ENCODE measurements around the gene FAM131A.
"Not testable (repeated sequence)": the region's sequence is repeated elsewhere in the genome, so short reads cannot be mapped to it uniquely, and the experiment has no call there.

The FAM131A gene

GRCh38 chr3:184339451-184340135, 2.2 kb downstream of the FAM131A start:
- not testable (repeated sequence) for DNase-seq (ENCODE audit: low read depth, low spot score)

- DNase-seq (ENCODE audit: low read depth, low spot score) = no peak
These were observed 4.5 kb downstream of the FAM131A start for GRCh38 chr3:184341925-184342324.

GRCh38 chr3:184343200-184343876, 5.9 kb downstream of the FAM131A start:
- DNase-seq (ENCODE audit: low read depth, low spot score) = no peak

- no peak for DNase-seq (ENCODE audit: low read depth, low spot score)
These were observed 7.3 kb downstream of the FAM131A start for GRCh38 chr3:184344579-184345316.

- DNase-seq (ENCODE audit: low read depth, low spot score) = peak; percentile 90
These were observed 8.1 kb downstream of the FAM131A start for GRCh38 chr3:184345317-184346144.

- no peak for DNase-seq (ENCODE audit: low read depth, low spot score)
These were observed 9.2 kb downstream of the FAM131A start for GRCh38 chr3:184346480-184347190.

- DNase-seq (ENCODE audit: low read depth, low spot score) = no peak
These were observed 10.1 kb downstream of the FAM131A start for GRCh38 chr3:184347321-184348056.

- no peak for DNase-seq (ENCODE audit: low read depth, low spot score)
These were observed 10.6 kb downstream of the FAM131A start for GRCh38 chr3:184348057-184348382.

GRCh38 chr3:184349563-184350470, 12.4 kb downstream of the FAM131A start:
- no peak for DNase-seq (ENCODE audit: low read depth, low spot score)

GRCh38 chr3:184350618-184351017, 13.2 kb downstream of the FAM131A start:
- no peak for DNase-seq (ENCODE audit: low read depth, low spot score)

GRCh38 chr3:184351511-184352148, 14.2 kb downstream of the FAM131A start:
- peak; percentile 43 for DNase-seq (ENCODE audit: low read depth, low spot score)

- no peak for DNase-seq (ENCODE audit: low read depth, low spot score)
These were observed 14.9 kb downstream of the FAM131A start for GRCh38 chr3:184352149-184352785.

GRCh38 chr3:184352897-184353545, 15.6 kb downstream of the FAM131A start:
- no peak for DNase-seq (ENCODE audit: low read depth, low spot score)

GRCh38 chr3:184353546-184353941, 16.1 kb downstream of the FAM131A start:
- no peak for DNase-seq (ENCODE audit: low read depth, low spot score)

- peak; percentile 64 for DNase-seq (ENCODE audit: low read depth, low spot score)
These were observed 16.8 kb downstream of the FAM131A start for GRCh38 chr3:184354121-184354728.

GRCh38 chr3:184354754-184355153, 17.4 kb downstream of the FAM131A start:
- DNase-seq (ENCODE audit: low read depth, low spot score) = no peak

GRCh38 chr3:184355261-184356040, 18.1 kb downstream of the FAM131A start:
- DNase-seq (ENCODE audit: low read depth, low spot score) = no peak
